ENCODE data around the gene MYRIP. TPM values are rescaled to one million over a fixed set of nuclear protein-coding genes. Genes with fewer than 3 reads are reported as not detected.

MYRIP gene
- polyA plus RNA-seq, 1 of the 3 experiments (the other 2 are of a cell fraction) = 1.2 TPM

GRCh38 chr3:39849992-39850715 lies 40.7 kb downstream of the MYRIP start:
- no peak overlapping the region for H3K4me2 ChIP-seq
- H3K4me1 ChIP-seq (ENCODE audit: control insufficient read depth in 1 of 2, insufficient read depth in 2 of 2, low read depth in 1 of 2, low read length in 1 of 2) = peaks cover 0 to 4% of the 10 kb centered on the region in 2 experiments; a peak in 1 of 4 replicates
- no peaks in the 10 kb centered on the region for H3K9me3 ChIP-seq
- H4K20me1 ChIP-seq (ENCODE audit: insufficient read depth) = no peaks in the 10 kb centered on the region
- no peaks in the 10 kb centered on the region for H3F3A ChIP-seq (replicated peaks; ENCODE audit: insufficient read depth)
- TF ChIP-seq NRF1 (IDR thresholded peaks at IDR 0.05; ENCODE audit: low read depth, low read length) = no peak
- no peak for TF ChIP-seq SMC3 (IDR thresholded peaks at IDR 0.05; ENCODE audit: low read depth, low read length)
- TF ChIP-seq FOXM1 (IDR thresholded peaks at IDR 0.05; ENCODE audit: low read depth) = no peak
- TF ChIP-seq USF1 (IDR thresholded peaks at IDR 0.05; ENCODE audit: borderline replicate concordance, low read depth) = no peak
- TF ChIP-seq POLR2AphosphoS5 (IDR thresholded peaks at IDR 0.05; ENCODE audit: low read depth, low read length) = no peak
- no peak for TF ChIP-seq TCF12 (IDR thresholded peaks at IDR 0.05)
- H3K79me2 ChIP-seq (ENCODE audit: insufficient read depth) = no peaks in the 10 kb centered on the region
- H3K36me3 ChIP-seq (replicated peaks in 1 of 2; ENCODE audit: control insufficient read depth in 1 of 2, insufficient read depth in 2 of 2, low read length in 1 of 2) = no peaks in the 10 kb centered on the region
- no peak overlapping the region for H3K4me3 ChIP-seq (ENCODE audit: low read depth in 2 of 2, low read length in 1 of 2)
- ChIA-PET POLR2A (no interaction called here), CTCF (interaction anchor here (0.6 to 1.0 kb wide), 2 partner anchors 11 to 1649 kb away, joined by 3 read pairs; no protein-coding TSS in a partner anchor)
- H2AFZ ChIP-seq (ENCODE audit: low read depth) = 0 out of 2 replicates have a peak overlapping the region, but pooled peaks have one; percentile 30
- no peaks in the 10 kb centered on the region for H3K27me3 ChIP-seq (ENCODE audit: insufficient read depth)
- no peak overlapping the region for H3K9ac ChIP-seq
- WGBS (ENCODE audit: low lambda C conversion rate) = 61% methylated on average over 2 of the region's 3 CpGs
- no peak overlapping the region for H3K27ac ChIP-seq (ENCODE audit: low read depth in 2 of 2, low read length in 1 of 2)
- no peaks in the 10 kb centered on the region for H3K9me2 ChIP-seq
- DNase-seq = no peak

DNA sequence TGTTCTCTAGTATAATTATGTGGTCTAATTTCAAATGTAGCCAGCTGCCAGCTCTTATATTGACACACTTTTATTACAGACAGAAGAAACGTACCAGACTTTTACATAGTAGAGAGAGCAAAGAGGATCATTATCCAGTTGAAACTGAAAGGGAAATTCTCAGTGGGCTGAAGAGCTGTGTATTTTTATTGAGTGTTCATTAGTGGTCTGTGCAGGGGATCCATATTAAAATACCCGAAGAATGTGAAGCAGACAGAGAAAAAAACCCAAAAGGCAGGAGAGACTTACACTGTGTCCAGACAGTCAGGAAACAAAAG lies 41.3 kb downstream of the MYRIP start:
- POLR2A ChIA-PET = no interaction called here
- H3K4me1 ChIP-seq (ENCODE audit: control insufficient read depth in 1 of 2, insufficient read depth in 2 of 2, low read depth in 1 of 2, low read length in 1 of 2) = peaks cover 0 to 4% of the 10 kb centered on the region in 2 experiments; a peak in 1 of 4 replicates
- H3K9me3 ChIP-seq = no peaks in the 10 kb centered on the region
- no peak overlapping the region for H3K9ac ChIP-seq
- WGBS (ENCODE audit: low lambda C conversion rate) = 18% methylated on average over 2 of the region's 2 CpGs
- H3K36me3 ChIP-seq (replicated peaks in 1 of 2; ENCODE audit: control insufficient read depth in 1 of 2, insufficient read depth in 2 of 2, low read length in 1 of 2) = no peaks in the 10 kb centered on the region
- no peaks in the 10 kb centered on the region for H3K9me2 ChIP-seq
- H3F3A ChIP-seq (replicated peaks; ENCODE audit: insufficient read depth) = no peaks in the 10 kb centered on the region
- no peak for TF ChIP-seq RFX5 (IDR thresholded peaks at IDR 0.05; ENCODE audit: low read length)
- TF ChIP-seq RXRA (IDR thresholded peaks at IDR 0.05; ENCODE audit: borderline replicate concordance, low read depth) = no peak
- no peak overlapping the region for H3K4me3 ChIP-seq (ENCODE audit: low read depth in 2 of 2, low read length in 1 of 2)
- H3K79me2 ChIP-seq (ENCODE audit: insufficient read depth) = no peaks in the 10 kb centered on the region
- H3K4me2 ChIP-seq = no peak overlapping the region
- no peak overlapping the region for H3K27ac ChIP-seq (ENCODE audit: low read depth in 2 of 2, low read length in 1 of 2)
- CTCF ChIA-PET = interaction anchor here (1.0 kb wide), 1 partner anchor 11 kb away, joined by 3 read pairs; no protein-coding TSS in a partner anchor
- no peak overlapping the region for H2AFZ ChIP-seq (ENCODE audit: low read depth)
- H4K20me1 ChIP-seq (ENCODE audit: insufficient read depth) = no peaks in the 10 kb centered on the region
- H3K27me3 ChIP-seq (ENCODE audit: insufficient read depth) = no peaks in the 10 kb centered on the region
- no peak for DNase-seq

DNA sequence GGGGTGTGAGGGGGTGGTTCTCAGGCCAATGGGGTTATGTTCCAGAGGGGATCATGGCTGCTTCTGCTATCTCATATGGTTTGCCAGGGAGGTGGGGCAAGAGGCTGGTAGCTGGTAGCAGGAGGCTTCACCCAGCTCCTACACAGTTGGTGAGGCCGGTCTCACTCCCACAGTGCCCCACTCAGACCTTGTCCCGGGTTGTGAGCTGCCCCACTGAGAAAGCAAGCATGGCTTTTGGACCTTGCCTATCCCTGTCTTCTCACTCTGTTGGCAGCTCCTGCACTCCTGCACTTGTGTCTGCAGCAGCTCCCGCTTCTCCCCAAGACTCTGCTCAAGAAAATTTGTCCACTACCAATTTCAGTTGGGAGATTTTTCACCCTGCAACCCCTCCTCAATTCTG lies 46.1 kb downstream of the MYRIP start:
- Histone ChIP-seq H3K27ac (ENCODE audit: low read depth in 2 of 2, low read length in 1 of 2) (no peak overlapping the region), H3K9me2 (no peaks in the 10 kb centered on the region), H3K4me3 (ENCODE audit: low read depth in 2 of 2, low read length in 1 of 2) (no peak overlapping the region), H2AFZ (ENCODE audit: low read depth) (no peak overlapping the region), H3F3A (replicated peaks; ENCODE audit: insufficient read depth) (no peaks in the 10 kb centered on the region), H3K79me2 (ENCODE audit: insufficient read depth) (no peaks in the 10 kb centered on the region), H3K36me3 (replicated peaks in 1 of 2; ENCODE audit: control insufficient read depth in 1 of 2, insufficient read depth in 2 of 2, low read length in 1 of 2) (peaks cover 0 to 3% of the 10 kb centered on the region in 2 experiments), H4K20me1 (ENCODE audit: insufficient read depth) (no peaks in the 10 kb centered on the region), H3K4me1 (ENCODE audit: control insufficient read depth in 1 of 2, insufficient read depth in 2 of 2, low read depth in 1 of 2, low read length in 1 of 2) (peaks cover 0 to 4% of the 10 kb centered on the region in 2 experiments; a peak in 1 of 4 replicates), H3K9me3 (no peaks in the 10 kb centered on the region), H3K9ac (no peak overlapping the region), H3K27me3 (ENCODE audit: insufficient read depth) (no peaks in the 10 kb centered on the region), H3K4me2 (no peak overlapping the region)
- ChIA-PET CTCF (no interaction called here), POLR2A (no interaction called here)
- 63% methylated on average over 3 of the region's 3 CpGs for WGBS (ENCODE audit: low lambda C conversion rate)
- DNase-seq = no peak
- TF ChIP-seq REST (IDR thresholded peaks at IDR 0.05; ENCODE audit: low read depth, low read length) (no peak), RCOR1 (IDR thresholded peaks at IDR 0.05; ENCODE audit: low read length) (no peak), MXI1 (IDR thresholded peaks at IDR 0.05; ENCODE audit: low read depth, low read length) (no peak), EZH2phosphoT487 (IDR thresholded peaks at IDR 0.05; ENCODE audit: borderline replicate concordance, low read depth) (no peak), NRF1 (IDR thresholded peaks at IDR 0.05; ENCODE audit: low read depth, low read length) (no peak), GABPA (IDR thresholded peaks at IDR 0.05; ENCODE audit: low read depth) (no peak), TCF12 (IDR thresholded peaks at IDR 0.05) (no peak), MAX (IDR thresholded peaks at IDR 0.05; ENCODE audit: low read depth) (no peak), FOXJ3 (CRISPR knock-in tag; IDR thresholded peaks at IDR 0.05) (no peak), SIN3A (IDR thresholded peaks at IDR 0.05; ENCODE audit: borderline replicate concordance, low read depth, low read length) (no peak)
- TF ChIP-seq, protein P1, sequence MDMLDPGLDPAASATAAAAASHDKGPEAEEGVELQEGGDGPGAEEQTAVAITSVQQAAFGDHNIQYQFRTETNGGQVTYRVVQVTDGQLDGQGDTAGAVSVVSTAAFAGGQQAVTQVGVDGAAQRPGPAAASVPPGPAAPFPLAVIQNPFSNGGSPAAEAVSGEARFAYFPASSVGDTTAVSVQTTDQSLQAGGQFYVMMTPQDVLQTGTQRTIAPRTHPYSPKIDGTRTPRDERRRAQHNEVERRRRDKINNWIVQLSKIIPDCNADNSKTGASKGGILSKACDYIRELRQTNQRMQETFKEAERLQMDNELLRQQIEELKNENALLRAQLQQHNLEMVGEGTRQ (IDR thresholded peaks at IDR 0.05; ENCODE audit: borderline replicate concordance, low read depth, low read length) = no peak

Measured in SK-N-SH (cell line).